Measurements from ENCODE around the gene ZNHIT6.

GRCh38 chr1:85660541-85660940 lies 47.7 kb downstream of the ZNHIT6 start:
- TF ChIP-seq, protein P1, sequence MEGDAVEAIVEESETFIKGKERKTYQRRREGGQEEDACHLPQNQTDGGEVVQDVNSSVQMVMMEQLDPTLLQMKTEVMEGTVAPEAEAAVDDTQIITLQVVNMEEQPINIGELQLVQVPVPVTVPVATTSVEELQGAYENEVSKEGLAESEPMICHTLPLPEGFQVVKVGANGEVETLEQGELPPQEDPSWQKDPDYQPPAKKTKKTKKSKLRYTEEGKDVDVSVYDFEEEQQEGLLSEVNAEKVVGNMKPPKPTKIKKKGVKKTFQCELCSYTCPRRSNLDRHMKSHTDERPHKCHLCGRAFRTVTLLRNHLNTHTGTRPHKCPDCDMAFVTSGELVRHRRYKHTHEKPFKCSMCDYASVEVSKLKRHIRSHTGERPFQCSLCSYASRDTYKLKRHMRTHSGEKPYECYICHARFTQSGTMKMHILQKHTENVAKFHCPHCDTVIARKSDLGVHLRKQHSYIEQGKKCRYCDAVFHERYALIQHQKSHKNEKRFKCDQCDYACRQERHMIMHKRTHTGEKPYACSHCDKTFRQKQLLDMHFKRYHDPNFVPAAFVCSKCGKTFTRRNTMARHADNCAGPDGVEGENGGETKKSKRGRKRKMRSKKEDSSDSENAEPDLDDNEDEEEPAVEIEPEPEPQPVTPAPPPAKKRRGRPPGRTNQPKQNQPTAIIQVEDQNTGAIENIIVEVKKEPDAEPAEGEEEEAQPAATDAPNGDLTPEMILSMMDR (conservative IDR thresholded peaks at IDR 0.05; ENCODE audit: low read length): no peak
- TF ChIP-seq EZH2phosphoT487 (IDR thresholded peaks at IDR 0.05; ENCODE audit: borderline replicate concordance, low read depth, low read length): no peak

All from OCI-LY7 (cell line).